K562 (cell line): ENCODE results near the gene GDPD2. TPM values are rescaled to one million over a fixed set of nuclear protein-coding genes. Genes with fewer than 3 reads are reported as not detected.

Source experiments
- ATAC-seq: fragments of 200-7000 bp; cut with Tn5 transposase; 3 replicates; pipeline ENCODE4 v1.9.1; 2020; ENCODE audit warnings: moderate library complexity
- BruUV-seq: library from RNA; stranded (reverse); fragments of 400-500 nt; replicated peaks from 2 replicates; lab custom pipeline; 2021; lab: Mats Ljungman, UMichigan
- CTCF ChIA-PET: fragments of 300-600 bp; formaldehyde crosslinking; extraction: SDS; loops from one replicate; lab custom pipeline; 2021; ENCODE audit warnings: low intra/inter-chr PET ratio; lab: Yijun Ruan, JAX
- POLR2A ChIA-PET: fragments of 300-600, 350-650 bp; sonication (Branson Sonifier 250); formaldehyde crosslinking; extraction: SDS; loops from one replicate; lab custom pipeline; 2021; ENCODE audit warnings: antibody characterized with exemption, inconsistent platforms; lab: Yijun Ruan, JAX
- DNase-seq, 4 experiments: peaks; one replicate each; pipeline versions ENCODE4 v3.0.0 to v3.0.0-alpha.2; 2011 to 2018; ENCODE audit warnings: low spot score in 3 of 4, mixed read lengths in 3 of 4; ENCODE audit errors: extremely low read depth in 1 of 4
- FAIRE-seq: peaks from 2 replicates; lab custom pipeline; 2011; peaks lifted over from hg19 to GRCh38; lab: Jason Lieb, UNC
- H2AFZ ChIP-seq: 2 replicates; pipeline ENCODE4 v1.6.0; 2011; ENCODE audit warnings: low read depth, low read length, control low read depth, inconsistent platforms
- H3K27ac ChIP-seq: fragments of 200-600 bp; 3 replicates; pipeline ENCODE4 v1.8.0; 2011; ENCODE audit warnings: low read depth, mild to moderate bottlenecking, control low read depth, inconsistent platforms, low read length, moderate library complexity, mixed read lengths; ENCODE audit errors: extremely low read depth
- H3K27me3 ChIP-seq, 2 experiments: fragments of 300-600 bp in 1 of 2; 2 replicates in 1 of 2; 3 replicates in 1 of 2; pipeline versions ENCODE4 v1.6.0 to v1.8.0; 2011; ENCODE audit warnings: inconsistent platforms in 2 of 2, low read length in 2 of 2, mild to moderate bottlenecking in 1 of 2, mixed read lengths in 1 of 2, moderate library complexity in 1 of 2; ENCODE audit not compliant: control insufficient read depth in 2 of 2, insufficient read depth in 2 of 2
- H3K36me3 ChIP-seq: fragments of 300-600 bp; 3 replicates; pipeline ENCODE4 v1.8.0; 2011; ENCODE audit warnings: mild to moderate bottlenecking, low read length, inconsistent platforms; ENCODE audit not compliant: control insufficient read depth, insufficient read depth
- H3K4me1 ChIP-seq, 2 experiments: fragments of 200-600 bp in 1 of 2; replicated peaks in 1 of 2; 2 replicates in 1 of 2; 3 replicates in 1 of 2; pipeline versions ENCODE4 v1.5.1 to v1.8.0; 2011; ENCODE audit warnings: inconsistent platforms in 2 of 2, low read length in 2 of 2, mild to moderate bottlenecking in 1 of 2, mixed read lengths in 1 of 2, moderate library complexity in 1 of 2; ENCODE audit not compliant: control insufficient read depth in 2 of 2, insufficient read depth in 2 of 2
- H3K4me2 ChIP-seq: 2 replicates; pipeline ENCODE4 v1.6.1; 2011; ENCODE audit warnings: low read length, control low read depth, inconsistent platforms, mixed read lengths; ENCODE audit not compliant: insufficient read depth
- H3K4me3 ChIP-seq: fragments of 200-600 bp; sonication (generic), shearing (Covaris generic); 2 replicates; pipeline ENCODE4 v1.5.1; 2016; ENCODE audit warnings: control low read depth, inconsistent platforms
- H3K79me2 ChIP-seq: fragments of 200-600 bp; 3 replicates; pipeline ENCODE4 v1.8.0; 2011; ENCODE audit warnings: low read length, inconsistent platforms; ENCODE audit not compliant: control insufficient read depth, insufficient read depth
- H3K9ac ChIP-seq, 2 experiments: 2 replicates each; pipeline versions ENCODE4 v1.6.0 to v1.6.1; 2011; ENCODE audit warnings: low read depth in 2 of 2, low read length in 2 of 2, control low read depth in 1 of 2, inconsistent platforms in 1 of 2, mild to moderate bottlenecking in 1 of 2, mixed read lengths in 1 of 2; ENCODE audit not compliant: insufficient read depth in 1 of 2
- H3K9me1 ChIP-seq: one replicate; pipeline ENCODE4 v1.6.0; 2011; ENCODE audit warnings: inconsistent platforms, mild to moderate bottlenecking, low read length, moderate library complexity; ENCODE audit not compliant: control insufficient read depth, insufficient read depth
- H3K9me3 ChIP-seq: replicated peaks from 2 replicates; pipeline ENCODE4 v1.5.1; 2011; ENCODE audit warnings: low read depth, low read length, inconsistent platforms; ENCODE audit not compliant: control insufficient read depth, insufficient read depth
- H4K20me1 ChIP-seq: replicated peaks from 2 replicates; pipeline ENCODE4 v1.6.1; 2011; ENCODE audit warnings: low read length, inconsistent platforms, mixed read lengths; ENCODE audit not compliant: control insufficient read depth, insufficient read depth
- CXXC5 ChIP-seq: fragments of 250-450 bp; sonication (Bioruptor Pico); IDR thresholded peaks from 2 replicates; pipeline ENCODE4 v1.8.0; 2022; ENCODE audit warnings: inconsistent platforms, mild to moderate bottlenecking, moderate library complexity
- LCOR ChIP-seq: sonication (generic); formaldehyde crosslinking; IDR thresholded peaks from 2 replicates; pipeline ENCODE4 v1.8.0; 2022; ENCODE audit warnings: mild to moderate bottlenecking, missing genetic modification reagents
- MTA3 ChIP-seq: fragments of 450-650 bp; formaldehyde crosslinking; IDR thresholded peaks from 2 replicates; pipeline ENCODE4 v1.6.1; 2017; ENCODE audit warnings: mild to moderate bottlenecking, borderline replicate concordance
- PHF21A ChIP-seq: fragments of 450-650 bp; IDR thresholded peaks from 2 replicates; pipeline ENCODE4 v1.6.1; 2017; ENCODE audit warnings: low read depth, borderline replicate concordance
- RB1 ChIP-seq: fragments of 450-650 bp; IDR thresholded peaks from 2 replicates; pipeline ENCODE4 v1.6.1; 2017; ENCODE audit warnings: low read depth, mild to moderate bottlenecking
- SMARCC2 ChIP-seq: fragments of 450-650 bp; IDR thresholded peaks from 2 replicates; pipeline ENCODE4 v1.6.1; 2017; ENCODE audit warnings: antibody characterized with exemption, moderate library complexity, mild to moderate bottlenecking, low read depth
- SRSF9 ChIP-seq: fragments of 200-400 bp; formaldehyde crosslinking; IDR thresholded peaks from 2 replicates; pipeline ENCODE4 v1.6.1; 2017; ENCODE audit warnings: low read depth, low read length, borderline replicate concordance
- TAL1 ChIP-seq: fragments of 450-650 bp; IDR thresholded peaks from 2 replicates; pipeline ENCODE4 v1.6.1; 2016; ENCODE audit warnings: mild to moderate bottlenecking
- XRCC4 ChIP-seq: IDR thresholded peaks from one replicate; pipeline ENCODE4 v1.6.1; 2011; ENCODE audit not compliant: insufficient read depth, insufficient read length; ENCODE audit errors: extremely low read depth
- ZBTB8A ChIP-seq: fragments of 450-650 bp; IDR thresholded peaks from 2 replicates; pipeline ENCODE4 v1.6.1; 2018; ENCODE audit warnings: mild to moderate bottlenecking, moderate library complexity; ENCODE audit not compliant: partially characterized antibody
- ZFP36 ChIP-seq: fragments of 150-350 bp; IDR thresholded peaks from 2 replicates; pipeline ENCODE4 v1.6.1; 2018; ENCODE audit warnings: low read length, low read depth; ENCODE audit not compliant: partially characterized antibody
- ZNF398 ChIP-seq: fragments of 250-450 bp; sonication (Bioruptor Pico); IDR thresholded peaks from 2 replicates; pipeline ENCODE4 v1.8.0; 2021; ENCODE audit warnings: moderate library complexity, mild to moderate bottlenecking, inconsistent platforms
- ZNF76 ChIP-seq: fragments of 250-450 bp; sonication (Bioruptor Pico); IDR thresholded peaks from 2 replicates; pipeline ENCODE4 v1.4.0; 2020; ENCODE audit warnings: mild to moderate bottlenecking, moderate library complexity, borderline replicate concordance
- ZNF77 ChIP-seq: fragments of 250-450 bp; sonication (Bioruptor Pico); IDR thresholded peaks from 2 replicates; pipeline ENCODE4 v1.5.0; 2020
- WGBS: fragments of 100-300 bp; shearing (Covaris generic); methylation state at CpG from one replicate; pipeline ENCODE4 v1.1.6; 2016; ENCODE audit warnings: low coverage, mixed read lengths; ENCODE audit not compliant: insufficient coverage; ENCODE audit errors: missing lambda C conversion rate; 5-methylcytosine and 5-hydroxymethylcytosine counted together
- in situ Hi-C: fragments of 300-500 bp; cut with MboI; formaldehyde crosslinking; loops from 4 replicates; pipeline ENCODE4 v1.15.0; 2018; ENCODE audit warnings: inconsistent platforms, mixed read lengths
- intact Hi-C: fragments of 100-400 bp; cut with micrococcal nuclease; formaldehyde crosslinking; loops from 2 replicates; pipeline ENCODE4 v1.14.2; 2022
- polyA plus RNA-seq, 8 experiments: library from polyadenylated mRNA; depleted of rRNA in 4 of 8; stranded (reverse) in 5 of 8; unstranded in 3 of 8; fragments of >200 nt; fragmentation: Nextera tagmentation in 2 of 8; fragmentation: Illumina TruSeq in 1 of 8; extraction: Ambion mirVana in 2 of 8; extraction: Trizol in 1 of 8; gene quantifications; 2 replicates each; pipeline versions ENCODE4 v1.2.1 to v1.2.3, GENCODE V29; 2011 to 2014; ENCODE audit warnings: inconsistent platforms in 1 of 8, missing spikeins in 1 of 8
- total RNA-seq, 7 experiments: library from RNA; depleted of rRNA in 6 of 7; stranded (reverse); fragments of >200 nt in 6 of 7; fragmentation: Illumina TruSeq in 2 of 7; extraction: Trizol in 2 of 7; gene quantifications; 2 replicates each; pipeline versions ENCODE4 v1.2.1 to v1.2.3, GENCODE V29; 2011 to 2021; ENCODE audit warnings: low replicate concordance in 1 of 7
- TF ChIP-seq, protein P1 (sequence below): sonication (generic); formaldehyde crosslinking; IDR thresholded peaks from 2 replicates; pipeline ENCODE4 v1.8.1; 2023; ENCODE audit warnings: mild to moderate bottlenecking, missing genetic modification reagents, moderate library complexity

The GDPD2 gene
- total and polyA plus RNA-seq, 9 of the 15 experiments (the other 6 are each of a cell fraction or from before 2014, with no cell fraction given), result not detected

DNA sequence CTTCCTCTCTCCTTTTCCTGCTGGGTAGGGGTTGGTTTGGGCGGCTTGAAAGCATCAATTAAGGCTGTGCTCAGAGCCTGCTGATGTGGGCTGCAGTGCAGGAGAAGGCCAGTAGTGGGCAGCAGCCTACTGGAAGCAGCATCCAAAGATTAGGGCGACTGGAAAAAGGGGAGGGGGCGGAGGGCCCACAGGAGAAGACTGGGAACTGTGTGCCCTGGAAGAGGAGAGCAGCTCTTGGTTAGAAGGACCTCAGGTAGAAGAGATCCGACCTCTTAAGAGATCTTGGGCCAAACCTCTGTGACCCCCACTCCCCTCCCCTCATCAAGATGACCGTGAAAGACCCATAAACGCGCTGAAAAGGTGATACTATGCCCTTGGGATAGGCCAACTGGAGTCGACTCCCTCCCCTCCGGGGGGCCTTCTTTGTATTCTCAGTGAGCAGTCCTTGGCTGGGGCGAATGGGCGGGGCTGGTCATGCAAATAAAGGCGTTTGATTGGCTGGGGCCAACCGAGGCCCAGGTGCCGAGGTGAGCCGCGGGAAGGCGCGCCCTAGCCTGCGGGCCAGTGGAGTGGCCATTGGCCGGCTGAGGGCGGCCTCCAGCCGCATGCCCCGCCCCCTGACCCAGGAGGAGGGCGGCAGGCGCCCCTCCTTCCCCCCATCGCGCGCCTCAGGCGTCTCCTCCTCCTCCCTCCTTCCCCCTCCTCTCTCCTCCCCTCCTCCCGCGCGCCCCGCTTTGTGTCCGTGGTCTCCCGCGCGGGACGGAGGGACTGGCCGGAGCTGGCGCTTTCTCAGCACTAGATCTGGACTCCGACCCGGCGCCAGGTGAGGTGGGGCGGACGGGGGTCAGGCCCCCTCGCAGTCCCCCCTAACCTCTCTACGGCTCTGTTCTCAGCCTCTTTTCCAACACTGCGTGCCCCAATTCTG, 31.6 kb downstream of the GDPD2 start:
- Histone ChIP-seq H3K9ac (peak overlapping the region; percentile 57 to 86), H3K27me3 (peaks cover 0 to 9% of the 10 kb centered on the region in 2 experiments; a peak in 1 of 5 replicates), H3K9me3 (no peaks in the 10 kb centered on the region), H3K9me1 (no peaks in the 10 kb centered on the region), H3K4me2 (peak overlapping the region; percentile 76), H3K4me1 (peaks cover 0 to 23% of the 10 kb centered on the region in 2 experiments; a peak in 4 of 5 replicates), H3K4me3 (peak overlapping the region; percentile 50), H2AFZ (peak overlapping the region; percentile 86), H3K36me3 (no peaks in the 10 kb centered on the region), H3K79me2 (peaks cover 3% of the 10 kb centered on the region; the same call in 2 of the 3 replicates), H4K20me1 (0 out of 2 replicates have a peak, but pooled peaks cover 9% of the 10 kb centered on the region), H3K27ac (peak overlapping the region; percentile 62)
- FAIRE-seq (peak; percentile 72), ATAC-seq (peak; percentile 94), DNase-seq (peak; percentile 84 to 92 (median 90))
- under 1% methylated on average over 16 of the region's 48 CpGs for WGBS
- POLR2A ChIA-PET, result interaction anchor here (0.8 kb wide), 1 partner anchor 32 kb away, joined by 3 read pairs; no protein-coding TSS in a partner anchor
- CTCF ChIA-PET, result interaction anchor here (0.8 kb wide), 1 partner anchor 724 kb away, joined by 4 read pairs; no protein-coding TSS in a partner anchor
- intact Hi-C loops (loop anchor here (1.0 to 10.0 kb wide), 4 partner anchors 100 to 723 kb away; no protein-coding TSS in a partner anchor), in situ Hi-C loops (loop anchor here (10.0 kb wide), 1 partner anchor 210 kb away; no protein-coding TSS in a partner anchor)
- BruUV-seq, result no TSS peak
- TF ChIP-seq RB1, result peak; percentile 17; the same call in 1 of the 2 replicates
- no peak for TF ChIP-seq LCOR (CRISPR knock-in tag)
- no peak for TF ChIP-seq SRSF9
- no peak for TF ChIP-seq PHF21A
- peak; percentile 45; the same call in 1 of the 2 replicates for TF ChIP-seq CXXC5
- no peak for TF ChIP-seq ZNF398 (CRISPR knock-in tag)
- no peak for TF ChIP-seq ZNF76
- TF ChIP-seq TAL1, result no peak
- no peak for TF ChIP-seq ZBTB8A
- TF ChIP-seq, protein P1, sequence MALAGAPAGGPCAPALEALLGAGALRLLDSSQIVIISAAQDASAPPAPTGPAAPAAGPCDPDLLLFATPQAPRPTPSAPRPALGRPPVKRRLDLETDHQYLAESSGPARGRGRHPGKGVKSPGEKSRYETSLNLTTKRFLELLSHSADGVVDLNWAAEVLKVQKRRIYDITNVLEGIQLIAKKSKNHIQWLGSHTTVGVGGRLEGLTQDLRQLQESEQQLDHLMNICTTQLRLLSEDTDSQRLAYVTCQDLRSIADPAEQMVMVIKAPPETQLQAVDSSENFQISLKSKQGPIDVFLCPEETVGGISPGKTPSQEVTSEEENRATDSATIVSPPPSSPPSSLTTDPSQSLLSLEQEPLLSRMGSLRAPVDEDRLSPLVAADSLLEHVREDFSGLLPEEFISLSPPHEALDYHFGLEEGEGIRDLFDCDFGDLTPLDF (CRISPR knock-in tag), result no peak
- no peak for TF ChIP-seq ZFP36
- TF ChIP-seq SMARCC2, result no peak
- TF ChIP-seq MTA3, result no peak
- no peak for TF ChIP-seq ZNF77 (CRISPR knock-in tag)
- no peak for TF ChIP-seq XRCC4
